Type B pancreatic cell (in vitro differentiated cells): ENCODE results near the gene NYAP2. TPM values are rescaled to one million over a fixed set of nuclear protein-coding genes. Genes with fewer than 3 reads are reported as not detected.

Source experiments
- DNase-seq: peaks from one replicate; pipeline ENCODE4 v3.0.0; 2021; ENCODE audit warnings: mixed read lengths; ENCODE audit not compliant: unreplicated experiment; ENCODE audit errors: extremely low spot score
- H3K27ac Mint-ChIP-seq: 2 replicates; pipeline ENCODE4 v1.8.0; 2021; ENCODE audit warnings: mild to moderate bottlenecking, mixed read lengths
- H3K27me3 Mint-ChIP-seq: 2 replicates; pipeline ENCODE4 v1.8.0; 2021; ENCODE audit warnings: mixed read lengths
- H3K36me3 Mint-ChIP-seq: 2 replicates; pipeline ENCODE4 v1.8.0; 2021; ENCODE audit warnings: mixed read lengths
- H3K4me1 Mint-ChIP-seq: one replicate; pipeline ENCODE4 v1.8.0; 2021; ENCODE audit warnings: mixed read lengths; ENCODE audit not compliant: unreplicated experiment
- H3K4me3 Mint-ChIP-seq: 2 replicates; pipeline ENCODE4 v1.8.0; 2021; ENCODE audit warnings: mild to moderate bottlenecking, mixed read lengths
- H3K9me3 Mint-ChIP-seq: 2 replicates; pipeline ENCODE4 v1.8.0; 2021; ENCODE audit warnings: mixed read lengths
- total RNA-seq: library from RNA; stranded (reverse); gene quantifications from 2 replicates; pipeline ENCODE4 v1.2.1, GENCODE V29; 2021; ENCODE audit warnings: low replicate concordance
- TF ChIP-seq, protein P1 (sequence below): fragments of 200-600 bp; sonication (generic); conservative IDR thresholded peaks from 2 replicates; pipeline ENCODE4 v1.5.0; 2021; ENCODE audit warnings: antibody characterized with exemption, mild to moderate bottlenecking

The NYAP2 gene
- total RNA-seq, 1 donor from 2014 or later = 0.46 TPM

DNA sequence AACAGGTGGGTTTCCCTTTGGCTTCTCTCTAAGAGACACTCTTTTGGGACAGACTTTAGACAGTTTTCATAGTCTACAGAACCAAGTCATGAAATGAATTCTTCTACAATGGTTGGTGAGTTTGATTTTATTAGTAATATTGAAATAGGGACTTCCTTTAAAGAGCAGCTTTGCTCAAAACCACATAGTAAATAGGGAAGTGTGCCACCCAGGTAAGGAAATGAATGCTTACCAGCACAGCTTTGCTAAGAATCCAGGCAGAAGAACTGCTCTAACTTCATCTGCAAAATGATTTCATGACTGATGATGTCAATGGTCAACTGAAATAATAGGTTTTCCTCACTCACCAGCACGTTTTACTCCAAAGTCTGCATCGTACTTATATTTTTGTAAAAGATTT, 89.2 kb downstream of the NYAP2 start:
- H3K36me3 Mint-ChIP-seq = no peaks in the 10 kb centered on the region
- no peaks in the 10 kb centered on the region for H3K27me3 Mint-ChIP-seq
- peaks cover 4% of the 10 kb centered on the region for H3K4me1 Mint-ChIP-seq
- H3K4me3 Mint-ChIP-seq = no peak overlapping the region
- TF ChIP-seq, protein P1, sequence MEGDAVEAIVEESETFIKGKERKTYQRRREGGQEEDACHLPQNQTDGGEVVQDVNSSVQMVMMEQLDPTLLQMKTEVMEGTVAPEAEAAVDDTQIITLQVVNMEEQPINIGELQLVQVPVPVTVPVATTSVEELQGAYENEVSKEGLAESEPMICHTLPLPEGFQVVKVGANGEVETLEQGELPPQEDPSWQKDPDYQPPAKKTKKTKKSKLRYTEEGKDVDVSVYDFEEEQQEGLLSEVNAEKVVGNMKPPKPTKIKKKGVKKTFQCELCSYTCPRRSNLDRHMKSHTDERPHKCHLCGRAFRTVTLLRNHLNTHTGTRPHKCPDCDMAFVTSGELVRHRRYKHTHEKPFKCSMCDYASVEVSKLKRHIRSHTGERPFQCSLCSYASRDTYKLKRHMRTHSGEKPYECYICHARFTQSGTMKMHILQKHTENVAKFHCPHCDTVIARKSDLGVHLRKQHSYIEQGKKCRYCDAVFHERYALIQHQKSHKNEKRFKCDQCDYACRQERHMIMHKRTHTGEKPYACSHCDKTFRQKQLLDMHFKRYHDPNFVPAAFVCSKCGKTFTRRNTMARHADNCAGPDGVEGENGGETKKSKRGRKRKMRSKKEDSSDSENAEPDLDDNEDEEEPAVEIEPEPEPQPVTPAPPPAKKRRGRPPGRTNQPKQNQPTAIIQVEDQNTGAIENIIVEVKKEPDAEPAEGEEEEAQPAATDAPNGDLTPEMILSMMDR = no peak
- no peaks in the 10 kb centered on the region for H3K9me3 Mint-ChIP-seq
- no peak overlapping the region for H3K27ac Mint-ChIP-seq
- no peak for DNase-seq

DNA sequence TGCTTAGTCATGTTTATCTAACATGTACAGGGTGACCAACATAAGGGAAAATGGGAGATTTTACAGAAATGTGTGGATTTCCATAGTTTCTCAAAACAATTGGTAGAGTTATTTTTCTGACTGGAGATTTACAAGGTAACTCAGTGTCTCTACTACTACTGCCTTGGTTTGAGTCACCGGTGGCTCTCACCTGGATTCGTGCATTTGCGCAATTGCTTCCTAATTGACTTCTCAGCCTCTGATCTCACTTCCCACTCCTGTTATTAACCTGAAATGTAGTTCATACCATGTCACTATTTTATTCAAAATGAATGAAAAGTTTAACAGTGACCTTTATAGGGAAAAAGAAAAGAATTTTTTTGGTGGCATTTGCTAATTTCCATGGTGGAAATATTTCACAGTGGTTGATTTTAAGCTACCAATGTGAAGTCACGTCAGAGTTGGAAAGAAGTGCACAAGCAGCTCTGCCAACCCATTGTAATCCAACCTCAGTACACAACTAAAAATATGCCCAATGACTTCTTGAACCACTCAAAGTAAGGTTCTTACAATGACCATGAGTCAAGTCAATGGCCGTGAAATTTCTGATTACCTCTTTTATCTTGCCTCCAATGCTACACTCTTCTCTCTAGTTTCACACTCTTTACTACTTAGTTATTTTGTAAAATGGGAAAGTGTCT, 94.0 kb downstream of the NYAP2 start:
- TF ChIP-seq, protein P1 = no peak
- H3K4me3 Mint-ChIP-seq = no peak overlapping the region
- H3K9me3 Mint-ChIP-seq = no peaks in the 10 kb centered on the region
- H3K27me3 Mint-ChIP-seq = no peaks in the 10 kb centered on the region
- H3K27ac Mint-ChIP-seq = no peak overlapping the region
- H3K4me1 Mint-ChIP-seq = no peaks in the 10 kb centered on the region
- no peak for DNase-seq
- H3K36me3 Mint-ChIP-seq = no peaks in the 10 kb centered on the region

DNA sequence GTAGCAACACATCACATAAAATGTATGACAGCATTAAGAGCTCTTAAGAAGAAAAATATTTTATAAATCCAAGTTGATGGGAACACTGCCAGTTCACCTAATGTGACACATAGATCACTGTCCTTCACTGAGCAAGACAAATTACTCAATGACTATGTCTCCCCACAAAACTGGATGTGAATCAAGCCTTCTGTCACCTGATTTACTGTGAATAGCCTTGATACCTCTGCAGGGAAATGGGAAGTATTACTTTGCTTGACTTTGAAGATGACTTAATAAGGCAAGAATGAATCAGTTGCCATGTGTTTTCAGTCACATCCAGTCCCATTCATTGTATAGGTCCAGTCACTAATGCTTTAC, 94.6 kb downstream of the NYAP2 start:
- Mint-ChIP-seq H3K9me3 (no peaks in the 10 kb centered on the region), H3K4me1 (no peaks in the 10 kb centered on the region), H3K27me3 (peaks cover 4% of the 10 kb centered on the region), H3K27ac (no peak overlapping the region), H3K4me3 (no peak overlapping the region), H3K36me3 (no peaks in the 10 kb centered on the region)
- TF ChIP-seq, protein P1 = no peak
- no peak for DNase-seq

DNA sequence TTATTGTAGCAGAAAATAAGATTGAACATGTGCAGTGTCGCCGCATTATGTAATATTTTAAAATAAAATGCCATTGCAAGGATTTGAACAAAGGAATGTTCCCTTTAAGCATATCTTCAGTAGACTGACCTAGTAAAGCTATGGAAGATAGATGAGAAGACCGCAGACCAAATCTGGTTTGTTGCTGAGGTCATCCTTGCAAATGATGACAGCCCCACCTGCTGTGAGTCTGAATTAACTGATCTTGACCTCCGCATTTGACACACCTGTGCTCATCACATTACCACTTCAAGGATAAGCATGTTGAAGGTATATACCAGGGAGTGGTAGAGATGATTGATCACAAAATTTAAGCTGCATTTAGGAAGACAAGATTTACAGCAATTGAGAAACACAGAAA, 96.2 kb downstream of the NYAP2 start:
- no peaks in the 10 kb centered on the region for H3K9me3 Mint-ChIP-seq
- H3K27me3 Mint-ChIP-seq = peaks cover 4% of the 10 kb centered on the region
- DNase-seq = no peak
- TF ChIP-seq, protein P1 = no peak
- no peaks in the 10 kb centered on the region for H3K36me3 Mint-ChIP-seq
- H3K4me3 Mint-ChIP-seq = no peak overlapping the region
- no peaks in the 10 kb centered on the region for H3K4me1 Mint-ChIP-seq
- H3K27ac Mint-ChIP-seq = no peak overlapping the region

DNA sequence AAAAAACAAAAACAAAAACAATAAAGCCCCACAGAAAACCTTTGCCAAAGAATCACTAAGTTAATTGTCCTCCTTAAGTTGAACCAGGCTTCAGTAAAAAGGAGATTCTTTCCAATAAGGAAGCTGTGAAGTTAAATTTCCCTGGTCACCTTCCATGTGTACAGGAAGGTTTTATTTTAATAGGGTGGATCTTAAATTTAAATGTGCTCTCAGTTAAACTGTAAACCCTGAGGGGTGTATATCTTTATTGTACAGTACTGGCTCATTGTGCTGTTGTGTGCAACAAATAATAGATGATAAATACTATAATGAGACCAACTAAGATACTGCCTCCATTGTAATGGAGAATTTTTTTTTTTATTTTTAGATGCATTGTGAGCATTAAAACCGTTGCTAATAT, 97.1 kb downstream of the NYAP2 start:
- Mint-ChIP-seq H3K36me3 (no peaks in the 10 kb centered on the region), H3K9me3 (no peaks in the 10 kb centered on the region), H3K4me1 (no peaks in the 10 kb centered on the region), H3K4me3 (no peak overlapping the region), H3K27ac (no peak overlapping the region), H3K27me3 (peaks cover 4% of the 10 kb centered on the region)
- TF ChIP-seq, protein P1 = no peak
- no peak for DNase-seq

DNA sequence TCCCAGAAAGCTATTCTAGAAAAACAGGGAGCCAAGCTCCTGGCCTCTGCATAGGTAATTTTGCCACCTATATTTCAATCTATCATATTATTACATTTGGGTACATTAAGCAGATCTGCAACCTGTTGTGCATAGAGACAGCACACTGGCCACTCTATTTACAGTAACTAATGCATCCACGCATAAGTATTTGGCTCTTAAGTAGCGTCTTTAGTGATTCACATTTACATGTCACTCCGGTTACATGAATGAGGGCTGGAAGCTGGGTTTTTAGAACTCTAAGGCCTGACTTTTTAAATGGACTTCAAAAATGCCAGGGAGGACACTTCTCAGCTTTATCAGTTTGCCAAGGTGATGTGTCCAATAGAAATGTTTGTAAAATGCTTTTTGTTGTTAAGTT, 97.7 kb downstream of the NYAP2 start:
- H3K27me3 Mint-ChIP-seq = peaks cover 8% of the 10 kb centered on the region
- DNase-seq = no peak
- H3K9me3 Mint-ChIP-seq = no peaks in the 10 kb centered on the region
- TF ChIP-seq, protein P1 = no peak
- H3K4me3 Mint-ChIP-seq = no peak overlapping the region
- no peaks in the 10 kb centered on the region for H3K36me3 Mint-ChIP-seq
- H3K4me1 Mint-ChIP-seq = no peaks in the 10 kb centered on the region
- no peak overlapping the region for H3K27ac Mint-ChIP-seq
